HG02970 (cell line): ENCODE data around the gene HYAL3.
"Not testable (repeated sequence)": the region's sequence is repeated elsewhere in the genome, so short reads cannot be mapped to it uniquely, and the experiment has no call there.

Source experiments
- ATAC-seq: cut with Tn5 transposase; IDR thresholded peaks from one replicate; pipeline ENCODE4 v1.9.1; 2021; ENCODE audit warnings: mild to moderate bottlenecking, moderate library complexity, moderate number of reproducible peaks; ENCODE audit not compliant: unreplicated experiment, low FRiP score

HYAL3 gene

DNA sequence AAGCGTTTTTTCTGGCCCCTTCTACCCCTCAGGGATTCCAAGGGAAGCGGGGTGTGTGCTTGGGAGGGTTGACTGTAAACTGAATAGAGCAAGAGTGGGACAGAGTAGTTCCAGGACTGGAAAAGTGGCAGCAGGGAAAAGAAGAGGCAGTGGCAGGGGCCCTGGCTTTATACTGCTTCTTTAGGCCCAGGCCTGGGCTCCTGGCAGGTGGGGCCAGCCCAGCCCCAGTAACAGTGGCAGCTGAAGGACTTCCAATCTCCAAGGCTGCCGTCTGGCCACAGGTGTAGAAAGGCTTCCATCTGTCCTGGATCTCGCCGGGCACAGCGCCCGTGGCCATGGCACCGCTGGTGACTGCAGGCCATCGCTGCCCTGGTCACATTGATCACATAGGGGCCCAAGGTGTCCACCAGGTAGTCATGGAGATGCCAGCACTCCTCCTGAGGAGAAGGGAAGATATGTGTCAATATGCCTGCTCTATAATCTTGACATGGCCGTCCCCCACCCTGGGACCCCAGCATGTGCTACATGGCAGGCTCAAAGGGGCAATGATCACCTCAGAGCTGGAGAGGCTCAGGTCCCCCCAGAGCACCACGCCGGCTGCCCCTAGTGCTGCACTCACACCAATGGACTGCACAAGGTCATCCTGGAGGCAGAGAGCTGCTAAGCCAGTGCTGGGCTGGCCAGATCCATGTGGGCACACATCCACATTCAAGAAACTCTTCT lies 6.0 kb downstream of the HYAL3 start:
- ATAC-seq: no peak

DNA sequence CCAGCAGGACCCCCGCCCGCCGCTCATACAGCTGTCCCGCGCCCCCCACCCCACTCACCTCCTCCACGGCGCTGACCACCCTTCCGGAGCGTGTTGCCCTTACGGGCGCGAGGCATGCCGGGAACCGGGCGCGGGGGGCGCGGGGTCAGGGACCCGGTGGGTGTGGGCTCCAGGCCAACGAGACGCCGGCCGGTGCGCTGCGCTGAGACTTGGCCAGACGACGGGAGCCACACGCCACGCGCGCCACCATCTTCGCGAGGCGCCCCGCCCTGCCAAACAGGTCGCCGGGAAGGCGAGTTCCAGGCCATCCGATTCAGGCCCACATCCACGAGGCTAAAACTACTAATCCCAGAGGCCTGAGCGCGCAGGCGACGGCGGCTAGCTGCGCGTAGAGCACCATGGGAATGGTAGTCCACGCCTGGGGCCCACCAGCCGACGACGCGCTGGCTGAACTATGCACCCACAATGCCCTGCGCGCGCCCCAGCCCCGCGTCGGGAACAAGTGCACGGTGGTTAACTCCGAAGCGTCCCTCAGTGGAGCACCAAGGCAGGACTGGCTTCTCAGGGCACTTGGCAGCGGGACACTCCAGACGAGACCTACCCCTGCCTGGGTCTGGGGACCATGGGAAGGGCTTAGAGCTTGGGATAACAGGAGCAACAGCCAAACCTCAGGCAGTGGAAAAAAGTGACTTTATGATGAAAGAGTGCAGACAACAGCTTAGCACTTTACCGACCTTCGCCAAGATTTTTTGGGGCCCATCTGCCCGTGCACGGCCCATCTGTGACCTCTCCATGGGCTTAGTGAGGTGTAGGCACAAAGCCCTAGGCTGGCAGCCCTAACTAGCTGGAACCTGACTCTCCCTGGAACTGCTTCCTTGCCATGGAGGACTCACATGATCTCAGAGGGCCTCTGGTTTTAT lies 6.8 kb downstream of the HYAL3 start, which contains the start of gene IFRD2:
IFRD2 (minus strand) TSS at position 271 of the 920 bp plus-strand sequence; CDS start at position 116, 155 bp downstream.
- peak; percentile 92 for ATAC-seq

DNA sequence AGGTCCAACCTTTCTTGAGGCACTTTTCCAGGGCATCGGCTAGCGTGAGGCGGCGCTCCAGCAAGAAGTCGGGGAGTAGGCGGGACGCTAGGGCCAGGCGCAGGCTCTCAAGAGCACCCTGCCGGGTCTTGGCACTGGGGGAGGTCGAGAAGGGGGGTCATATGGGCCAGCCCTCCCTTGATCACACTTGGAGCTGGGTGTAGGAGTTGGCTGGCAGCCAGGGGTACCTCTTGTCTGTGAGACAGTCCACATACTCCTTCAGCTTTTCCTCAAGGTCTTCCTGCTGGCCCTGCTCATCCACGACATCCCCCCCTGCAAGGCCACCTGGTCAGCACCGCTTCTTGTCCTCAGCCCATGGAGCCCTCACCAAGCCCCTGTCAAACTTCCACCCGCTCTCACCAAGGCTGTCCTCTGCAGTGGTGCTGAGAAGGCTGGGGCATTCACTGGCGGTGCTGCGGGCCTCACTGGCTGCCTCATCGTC lies 9.0 kb downstream of the HYAL3 start:
- ATAC-seq: no peak

DNA sequence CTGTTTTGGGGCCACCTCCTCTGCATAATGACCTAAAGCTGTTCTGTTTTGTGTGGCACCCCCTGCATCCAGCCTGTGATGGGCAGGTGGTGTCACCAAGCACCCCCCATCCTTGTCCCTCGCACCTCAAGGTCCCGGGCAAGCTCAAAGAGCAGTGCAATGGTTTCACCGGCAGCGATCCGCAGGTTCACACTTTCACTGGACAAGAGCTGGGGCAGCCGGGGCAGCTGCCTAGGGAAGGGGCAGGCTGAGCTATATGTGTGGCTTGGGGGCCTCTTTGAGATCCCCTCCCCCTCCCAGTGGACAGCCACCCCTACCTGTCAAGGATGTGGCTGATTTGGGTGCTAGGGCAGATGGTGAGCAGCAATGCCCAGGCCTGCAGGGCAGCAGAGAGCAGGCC lies 10.1 kb downstream of the HYAL3 start:
- ATAC-seq: no peak

DNA sequence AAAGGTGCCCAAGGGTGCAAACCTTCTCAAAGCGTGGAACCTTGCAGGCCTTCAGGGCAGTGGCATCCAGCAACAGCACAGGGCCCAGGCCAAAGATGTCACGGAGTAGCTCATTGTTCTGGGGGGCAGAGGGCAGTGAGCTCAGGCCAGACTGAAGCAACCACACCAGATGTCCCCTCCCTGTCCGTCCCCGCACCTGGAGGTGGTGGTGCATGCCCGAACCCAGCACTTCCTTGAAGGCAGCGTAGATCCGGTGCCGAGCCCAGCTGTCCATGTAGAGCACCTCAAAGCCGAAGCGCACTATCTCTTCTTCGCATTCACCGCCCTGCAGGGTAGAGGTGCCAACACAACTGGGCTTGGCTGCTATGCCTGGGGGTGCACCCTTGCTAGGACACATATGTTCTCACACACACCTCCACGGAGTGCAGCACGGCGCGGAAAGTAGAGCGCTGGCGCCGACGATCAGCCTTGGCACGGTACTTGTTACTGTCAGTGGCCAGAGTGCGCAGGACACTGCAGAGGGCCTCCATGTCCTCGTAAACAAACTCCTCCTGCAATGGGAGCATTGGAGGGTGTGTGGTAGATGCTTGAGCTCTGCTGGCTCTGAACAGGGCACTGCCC lies 10.7 kb downstream of the HYAL3 start:
- ATAC-seq: no peak

DNA sequence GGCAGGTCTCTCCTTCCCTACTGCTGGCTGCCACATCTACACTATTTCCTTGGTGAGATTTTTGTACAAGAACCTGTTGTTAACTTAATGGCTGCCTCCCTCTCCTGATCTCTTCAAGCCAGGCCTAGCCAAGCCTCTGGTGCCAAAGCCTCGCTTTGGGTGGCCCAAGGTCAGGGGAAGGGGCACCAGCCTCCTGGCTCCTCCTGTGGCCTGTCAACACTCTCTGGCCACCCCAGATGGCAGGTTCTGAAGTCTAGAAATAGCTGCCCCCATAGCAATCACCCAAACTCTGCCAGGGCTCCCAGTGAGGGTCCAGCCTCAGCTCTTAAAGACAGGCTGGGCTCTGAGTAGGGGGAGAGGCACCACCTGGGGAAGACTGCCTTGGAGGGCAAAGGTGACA lies 11.9 kb downstream of the HYAL3 start:
- no peak for ATAC-seq

DNA sequence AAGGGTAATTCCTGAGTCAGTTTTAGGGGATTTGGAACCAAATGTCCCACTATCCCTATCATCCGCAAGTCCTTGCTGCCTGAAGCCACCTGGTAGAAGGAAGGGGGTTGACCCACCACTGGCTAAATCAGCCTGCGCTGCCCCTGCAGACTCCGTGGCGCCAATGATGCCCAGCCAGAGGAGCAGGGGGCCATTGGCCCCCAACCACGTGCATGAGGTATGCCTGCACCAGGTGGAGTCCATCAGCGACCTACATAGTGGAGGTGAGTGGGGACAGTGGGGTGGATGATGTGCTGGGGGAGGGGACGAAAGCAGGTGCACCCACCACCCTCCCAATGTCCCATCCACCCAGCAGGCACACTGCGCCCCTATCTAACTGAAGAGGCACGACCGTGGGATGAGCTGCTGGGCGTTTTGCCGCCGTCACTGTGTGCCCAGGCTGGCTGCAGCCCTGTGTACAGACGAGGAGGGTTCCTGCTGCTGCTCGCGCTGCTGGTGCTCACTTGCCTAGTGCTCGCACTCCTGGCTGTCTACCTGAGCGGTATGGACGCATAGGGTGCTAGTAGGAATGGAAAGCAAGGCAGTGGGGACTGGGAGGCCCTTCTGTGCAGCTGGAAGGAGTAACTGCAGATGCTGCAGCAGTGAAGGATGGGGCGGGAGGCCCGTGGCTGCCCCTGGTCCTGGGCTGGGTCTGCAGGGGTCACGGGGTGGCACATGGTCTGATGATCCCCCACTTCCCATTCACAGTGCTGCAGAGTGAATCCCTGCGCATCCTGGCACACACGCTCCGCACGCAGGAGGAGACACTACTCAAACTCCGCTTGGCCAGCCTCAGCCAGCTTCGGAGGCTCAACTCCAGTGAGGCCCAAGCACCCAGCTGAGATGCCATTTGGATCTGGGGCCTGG lies 12.6 kb downstream of the HYAL3 start:
- ATAC-seq: no peak

DNA sequence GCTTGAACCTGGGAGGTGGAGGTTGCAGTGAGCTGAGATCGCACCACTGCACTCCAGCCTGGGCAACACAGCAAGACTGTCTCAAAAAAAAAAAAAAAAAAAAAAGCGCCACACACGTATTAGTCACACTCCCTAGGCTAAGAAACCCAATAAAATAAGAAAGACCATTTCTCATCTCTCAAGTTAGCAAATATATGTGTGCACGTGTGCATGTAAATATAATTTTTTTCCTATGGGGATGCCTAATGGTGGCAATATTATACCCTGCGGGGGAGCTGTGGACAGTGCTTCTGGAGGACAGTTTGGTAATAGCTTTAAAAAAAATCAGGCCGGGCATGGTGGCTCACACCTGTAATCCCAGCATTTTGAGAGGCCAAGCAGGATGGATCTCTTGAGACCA lies 15.1 kb downstream of the HYAL3 start:
- not testable (repeated sequence) for ATAC-seq

DNA sequence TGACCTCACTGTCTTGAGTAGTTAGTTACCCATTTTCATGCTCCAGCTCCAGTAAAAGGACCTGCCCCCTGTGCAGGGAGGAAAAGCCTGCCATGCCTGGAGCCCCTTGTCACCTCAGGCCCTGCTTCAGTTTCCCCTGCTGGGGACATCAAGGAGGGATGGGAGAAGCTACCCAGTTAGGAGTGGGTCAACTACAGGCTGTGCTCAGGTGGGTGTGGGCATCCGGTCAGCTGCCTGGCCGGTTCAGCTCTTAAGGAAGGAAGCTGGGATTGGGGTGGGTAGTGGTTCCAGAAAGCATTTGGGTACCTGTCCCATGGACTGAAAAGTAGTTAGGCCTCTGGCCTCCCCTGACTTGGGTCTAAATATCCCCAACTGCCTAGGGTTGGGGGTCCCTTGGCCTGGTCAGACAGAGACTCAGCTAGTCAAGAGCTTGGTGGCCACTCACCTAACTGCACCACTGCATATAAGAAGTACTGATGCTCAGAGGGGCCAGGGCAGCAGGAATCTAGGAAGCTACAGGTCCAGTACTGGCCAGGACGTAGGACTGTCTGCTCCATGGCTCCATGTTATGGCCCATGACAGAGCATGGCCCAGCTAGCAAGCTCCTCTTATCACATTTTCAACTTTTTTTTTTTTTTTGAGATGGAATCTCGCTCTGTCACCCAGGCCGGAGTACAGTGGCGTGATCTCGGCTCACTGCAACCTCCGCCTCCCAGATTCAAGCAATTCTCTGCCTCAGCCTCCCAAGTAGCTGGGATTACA lies 19.8 kb downstream of the HYAL3 start:
- no peak for ATAC-seq

DNA sequence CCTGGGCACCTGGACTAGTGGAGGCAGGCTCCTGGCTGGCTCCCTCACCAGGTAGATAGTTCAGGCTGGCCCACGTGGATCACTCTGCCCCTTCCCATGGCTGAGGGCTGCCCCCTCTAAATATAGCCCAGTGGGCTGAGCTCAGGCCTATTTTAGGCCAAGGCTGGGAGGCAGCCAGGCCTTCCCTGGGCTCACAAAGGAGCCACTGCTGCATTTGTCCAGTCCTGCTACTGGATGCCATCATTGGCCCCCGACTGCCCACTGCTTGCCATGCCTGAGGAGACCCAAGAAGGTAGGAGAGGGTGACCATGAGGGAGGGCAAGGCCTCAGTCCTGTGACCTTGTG lies 20.4 kb downstream of the HYAL3 start, which contains the start of gene LSMEM2:
LSMEM2 (plus strand) TSS at position 208 of the 345 bp plus-strand sequence; CDS start at position 235, 27 bp downstream.
- no peak for ATAC-seq

DNA sequence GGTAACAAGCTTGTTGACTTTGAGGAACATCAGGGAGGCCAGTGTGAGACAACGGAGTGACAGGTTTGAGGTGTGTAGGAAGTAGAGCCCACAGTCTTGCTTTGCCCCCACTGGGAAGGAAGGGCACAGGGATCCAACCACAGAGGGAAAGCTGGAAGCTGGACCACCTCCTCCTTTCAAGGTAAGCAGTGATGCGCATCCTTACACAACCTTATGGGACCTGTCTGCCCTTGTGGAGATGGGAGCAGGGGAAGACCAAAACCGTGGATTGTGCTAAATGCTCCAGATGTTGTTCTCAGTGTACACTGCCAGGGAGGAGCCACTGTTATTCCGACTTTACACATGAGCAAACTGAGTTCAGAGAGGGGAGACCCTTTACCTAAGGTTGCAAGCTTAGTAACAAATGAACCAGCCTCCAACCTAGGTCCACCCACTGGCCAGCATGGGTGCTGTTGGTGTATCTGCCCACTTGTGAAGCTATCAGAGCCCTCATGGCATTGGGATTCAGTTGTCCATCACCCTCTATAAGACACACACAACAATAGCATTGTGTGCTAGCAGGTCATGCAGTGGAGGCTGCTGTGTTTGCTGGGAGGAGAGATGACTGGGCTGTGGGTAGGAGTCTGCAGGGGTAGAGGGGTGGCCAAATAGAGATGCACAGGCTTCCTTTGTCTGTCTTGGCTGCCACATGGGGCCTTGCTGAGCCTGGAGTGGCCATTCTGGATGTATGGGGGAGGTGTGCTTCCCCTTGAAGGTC lies 20.9 kb downstream of the HYAL3 start:
- no peak for ATAC-seq

DNA sequence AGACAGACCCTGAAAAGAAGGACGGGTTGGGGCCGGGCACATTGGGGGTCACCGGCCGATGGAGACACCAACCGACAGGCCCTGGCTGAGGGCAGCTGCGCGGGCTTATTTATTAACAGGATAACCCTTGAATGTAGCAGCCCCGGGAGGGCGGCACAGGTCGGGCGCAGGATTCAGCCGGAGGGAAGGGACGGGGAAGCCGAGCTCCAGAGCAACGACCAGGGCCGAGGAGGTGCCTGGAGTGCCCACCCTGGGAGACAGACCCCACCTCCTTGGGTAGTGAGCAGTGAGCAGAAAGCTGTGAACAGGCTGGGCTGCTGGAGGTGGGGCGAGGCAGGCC lies 22.5 kb downstream of the HYAL3 start:
- ATAC-seq: no peak

DNA sequence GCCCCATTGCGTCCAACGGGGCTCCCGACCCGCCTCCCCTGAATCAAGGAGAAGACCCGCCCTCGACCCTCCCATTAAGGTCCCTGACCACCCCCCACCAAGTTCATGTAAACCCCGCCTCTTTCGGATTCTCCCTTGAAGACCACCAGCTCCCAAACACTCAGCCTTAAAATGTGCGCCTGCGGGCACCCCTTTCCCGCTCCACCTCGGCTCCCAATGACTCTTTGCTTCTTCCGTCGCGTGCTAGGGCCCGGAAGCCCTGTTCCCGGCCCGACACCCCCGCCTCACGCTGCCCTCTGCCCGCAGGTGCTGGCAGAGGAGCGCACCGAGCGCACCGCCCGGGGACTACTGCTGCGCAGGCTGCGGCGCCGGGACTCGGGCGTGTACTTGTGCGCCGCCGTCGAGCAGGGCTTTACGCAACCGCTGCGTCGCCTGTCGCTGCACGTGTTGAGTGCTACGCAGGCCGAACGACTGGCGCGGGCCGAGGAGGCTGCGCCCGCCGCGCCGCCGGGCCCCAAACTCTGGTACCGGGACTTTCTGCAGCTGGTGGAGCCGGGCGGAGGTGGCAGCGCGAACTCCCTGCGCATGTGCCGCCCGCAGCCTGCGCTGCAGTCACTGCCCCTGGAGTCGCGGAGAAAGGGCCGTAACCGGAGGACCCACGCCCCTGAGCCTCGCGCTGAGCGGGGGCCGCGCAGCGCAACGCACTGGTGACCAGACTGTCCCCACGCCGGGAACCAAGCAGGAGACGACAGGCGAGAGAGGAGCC lies 23.0 kb downstream of the HYAL3 start:
- ATAC-seq: no peak

DNA sequence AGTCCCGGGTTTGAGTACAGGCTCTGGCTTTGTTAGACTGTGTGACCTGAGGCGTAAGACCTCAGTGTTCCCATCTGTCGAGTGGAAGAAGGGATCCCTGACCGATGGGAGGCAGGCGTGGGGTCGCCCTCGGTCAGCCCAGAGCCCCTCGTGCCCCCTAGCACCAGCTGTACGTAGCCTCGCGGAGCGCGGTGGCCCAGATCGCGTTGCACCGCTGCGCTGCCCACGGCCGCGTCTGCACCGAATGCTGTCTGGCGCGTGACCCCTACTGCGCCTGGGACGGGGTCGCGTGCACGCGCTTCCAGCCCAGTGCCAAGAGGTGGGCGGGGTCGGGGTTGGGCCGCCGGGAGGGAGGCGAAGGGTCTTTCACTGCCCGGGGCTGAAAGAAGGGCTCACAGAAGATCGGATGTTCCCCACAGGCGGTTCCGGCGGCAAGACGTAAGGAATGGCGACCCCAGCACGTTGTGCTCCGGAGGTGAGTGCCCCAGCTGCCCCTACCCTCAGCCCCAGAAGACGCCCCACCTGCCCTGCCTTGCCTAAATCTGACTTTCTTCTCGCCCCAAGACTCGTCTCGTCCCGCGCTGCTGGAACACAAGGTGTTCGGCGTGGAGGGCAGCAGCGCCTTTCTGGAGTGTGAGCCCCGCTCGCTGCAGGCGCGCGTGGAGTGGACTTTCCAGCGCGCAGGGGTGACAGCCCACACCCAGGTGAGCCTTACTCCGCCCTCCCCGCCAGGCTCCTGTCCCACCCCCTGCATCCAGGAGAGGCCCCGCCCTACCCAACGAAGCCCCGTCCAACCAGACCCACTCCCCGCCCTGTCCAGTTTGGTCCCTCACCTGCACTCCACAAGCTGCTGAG lies 23.8 kb downstream of the HYAL3 start:
- ATAC-seq: no peak

DNA sequence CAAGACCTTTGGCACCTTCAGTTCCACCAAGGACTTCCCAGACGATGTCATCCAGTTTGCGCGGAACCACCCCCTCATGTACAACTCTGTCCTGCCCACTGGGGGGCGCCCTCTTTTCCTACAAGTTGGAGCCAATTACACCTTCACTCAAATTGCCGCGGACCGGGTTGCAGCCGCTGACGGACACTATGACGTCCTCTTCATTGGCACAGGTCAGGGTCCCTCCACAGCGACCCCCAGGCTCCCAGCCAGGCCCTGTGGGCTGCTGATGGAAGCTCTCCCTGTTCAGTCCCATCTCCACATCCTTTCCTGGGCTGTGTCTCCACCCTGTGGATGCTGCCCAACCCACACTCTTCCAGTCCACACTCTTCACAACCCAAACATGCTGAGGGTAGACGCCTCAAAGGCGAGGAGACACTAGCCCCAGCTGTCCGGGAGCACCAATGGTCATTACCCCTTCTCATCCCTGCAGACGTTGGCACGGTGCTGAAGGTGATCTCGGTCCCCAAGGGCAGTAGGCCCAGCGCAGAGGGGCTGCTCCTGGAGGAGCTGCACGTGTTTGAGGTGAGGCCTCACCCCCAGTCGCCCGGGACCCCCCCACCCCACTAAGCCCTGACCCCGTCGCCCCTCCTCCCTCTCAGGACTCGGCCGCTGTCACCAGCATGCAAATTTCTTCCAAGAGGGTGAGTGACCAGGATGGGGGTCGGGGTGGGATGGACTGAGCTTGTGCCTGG lies 24.7 kb downstream of the HYAL3 start:
- no peak for ATAC-seq

DNA sequence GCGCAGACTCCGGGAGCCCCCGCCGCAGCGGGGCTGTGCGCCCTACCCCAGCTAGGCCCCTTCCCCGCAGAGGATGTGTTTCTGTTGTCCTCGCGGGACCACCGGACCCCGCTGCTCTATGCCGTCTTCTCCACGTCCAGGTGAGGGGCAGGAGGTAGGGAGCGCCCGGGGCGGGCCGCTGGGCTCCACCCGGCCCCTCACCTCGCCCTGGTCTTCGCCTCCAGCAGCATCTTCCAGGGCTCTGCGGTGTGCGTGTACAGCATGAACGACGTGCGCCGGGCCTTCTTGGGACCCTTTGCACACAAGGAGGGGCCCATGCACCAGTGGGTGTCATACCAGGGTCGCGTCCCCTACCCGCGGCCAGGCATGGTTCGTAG lies 25.5 kb downstream of the HYAL3 start:
- ATAC-seq: no peak
